Measurements from ENCODE around the gene INPP5D.

GRCh38 chr2:233075966-233076339 lies 15.8 kb downstream of the INPP5D start:
- no peak for TF ChIP-seq CTCF (conservative IDR thresholded peaks at IDR 0.05)
- no peak for TF ChIP-seq EZH2 (IDR thresholded peaks at IDR 0.05; ENCODE audit: low read depth)

Measured in PC-9 (cell line).